Spleen (tissue), 11 donors: Measurements from ENCODE around the gene UFD1. TPM values are rescaled to one million over a fixed set of nuclear protein-coding genes. Genes with fewer than 3 reads are reported as not detected.

Experiments used
- DNase-seq: peaks from one replicate; pipeline ENCODE4 v3.0.0-alpha.2; 2020
- H3K27ac ChIP-seq, 8 donors: fragments of 200-600 bp; sonication (generic) in 7 of 8; 1 replicate in 4 of 8; 2 replicates in 4 of 8; pipeline versions ENCODE4 v1.5.0 to v1.8.0; 2016 to 2021; ENCODE audit warnings: inconsistent platforms in 4 of 8, mild to moderate bottlenecking in 4 of 8, moderate library complexity in 1 of 8
- H3K27me3 ChIP-seq, 7 donors: fragments of 200-600 bp; sonication (generic) in 6 of 7; replicated peaks in 1 of 7; 1 replicate in 4 of 7; 2 replicates in 3 of 7; pipeline versions ENCODE4 v1.5.0 to v1.8.0; 2016 to 2021; ENCODE audit warnings: inconsistent platforms in 3 of 7, mild to moderate bottlenecking in 1 of 7
- H3K36me3 ChIP-seq, 6 donors: fragments of 200-600 bp; sonication (generic) in 5 of 6; 1 replicate in 4 of 6; 2 replicates in 2 of 6; pipeline versions ENCODE4 v1.5.0 to v1.8.0; 2016 to 2021; ENCODE audit warnings: inconsistent platforms in 2 of 6
- H3K4me1 ChIP-seq, 6 donors: fragments of 200-600 bp; sonication (generic) in 5 of 6; 1 replicate in 3 of 6; 2 replicates in 3 of 6; pipeline versions ENCODE4 v1.5.0 to v1.8.0; 2016 to 2021; ENCODE audit warnings: inconsistent platforms in 3 of 6
- H3K4me3 ChIP-seq, 8 donors: fragments of 200-600 bp; sonication (generic) in 7 of 8; 1 replicate in 4 of 8; 2 replicates in 4 of 8; pipeline versions ENCODE4 v1.5.0 to v1.8.0; 2016 to 2021; ENCODE audit warnings: inconsistent platforms in 4 of 8, mild to moderate bottlenecking in 4 of 8, moderate library complexity in 2 of 8
- H3K9me3 ChIP-seq, 8 donors: fragments of 200-600 bp; sonication (generic) in 7 of 8; 1 replicate in 4 of 8; 2 replicates in 4 of 8; pipeline versions ENCODE4 v1.5.0 to v1.8.0; 2016 to 2021; ENCODE audit warnings: inconsistent platforms in 4 of 8
- POLR2A ChIP-seq, 3 donors: fragments of 450-650 bp; IDR thresholded peaks; one replicate each; pipeline ENCODE4 v1.5.1; 2017; ENCODE audit warnings: antibody characterized with exemption in 3 of 3, mild to moderate bottlenecking in 1 of 3
- POLR2AphosphoS5 ChIP-seq, 3 donors: sonication (generic); formaldehyde crosslinking; IDR thresholded peaks; one replicate each; pipeline ENCODE4 v1.5.1; 2017; ENCODE audit warnings: antibody characterized with exemption in 3 of 3
- WGBS, 5 donors: extraction: QIAGEN DNeasy Blood & Tissue Kit in 3 of 5; methylation state at CpG; one replicate each; pipeline versions ENCODE4 v1.1.5 to v1.1.7; 2013 to 2018; 5-methylcytosine and 5-hydroxymethylcytosine counted together
- intact Hi-C: fragments of 100-400 bp; cut with DNase I; formaldehyde crosslinking; loops from one replicate; pipeline ENCODE4 v1.15.0; 2023; ENCODE audit warnings: low total_unique reads
- polyA plus RNA-seq, 3 donors: library from polyadenylated mRNA; stranded (reverse); fragments of 200-250 nt; gene quantifications; one replicate each; pipeline ENCODE4 v1.2.1, GENCODE V29; 2013
- total RNA-seq, 7 donors: library from RNA; depleted of rRNA in 3 of 7; stranded (reverse); fragments of >200 nt in 3 of 7; fragmentation: NEBNext Ultra II Directional in 4 of 7; extraction: Animal tissue kit (Norgen Biotek cat#: 25700) in 4 of 7; gene quantifications; one replicate each; pipeline versions ENCODE4 v1.1.0 to v1.2.1, GENCODE V29; 2016 to 2021
- TF ChIP-seq, protein P1 (sequence below), 11 experiments: fragments of 200-600 bp in 7 of 11; fragments of 450-650 bp in 4 of 11; sonication (generic) in 4 of 11; IDR thresholded peaks in 8 of 11; conservative IDR thresholded peaks in 3 of 11; 1 replicate in 7 of 11; 2 replicates in 4 of 11; pipeline versions ENCODE4 v1.4.0 to v1.8.0; 2016 to 2021; ENCODE audit warnings: antibody characterized with exemption in 11 of 11, inconsistent platforms in 4 of 11, mild to moderate bottlenecking in 1 of 11
- donor health status: healthy with polysubstance abuse.
- donor health status: DM: no; HTN: no; CAD: no; lungs with moderate emphysema.
- donor health status: DM: no; HTN: no; CAD: no.
- donor health status: Bipolar disorder and iron deficiency.
- donor health status: healthy.
- donor health status: DM: no; HTN: no; CAD: no.
- donor health status: DM: yes; HTN: yes; CAD: no.

Gene UFD1
- total and polyA plus RNA-seq, 10 donors = 35.6 to 55.4 (median 42.4) TPM

GRCh38 chr22:19419086-19419463 is 59.9 kb downstream of the UFD1 start:
- Histone ChIP-seq H3K4me1 (peaks cover 6 to 89% (median 42%) of the 10 kb centered on the region in 6 donors), H3K27ac (peak overlapping the region in 7 of 8 donors; percentile 63 to 86 (median 81)), H3K36me3 (no peaks in the 10 kb centered on the region), H3K9me3 (no peaks in the 10 kb centered on the region), H3K27me3 (no peaks in the 10 kb centered on the region), H3K4me3 (peak overlapping the region in 1 of 8 donors; percentile 48)
- DNase-seq = peak; percentile 84
- TF ChIP-seq POLR2A (IDR thresholded peaks at IDR 0.05) (no peak), POLR2AphosphoS5 (IDR thresholded peaks at IDR 0.05) (no peak)
- TF ChIP-seq, protein P1, sequence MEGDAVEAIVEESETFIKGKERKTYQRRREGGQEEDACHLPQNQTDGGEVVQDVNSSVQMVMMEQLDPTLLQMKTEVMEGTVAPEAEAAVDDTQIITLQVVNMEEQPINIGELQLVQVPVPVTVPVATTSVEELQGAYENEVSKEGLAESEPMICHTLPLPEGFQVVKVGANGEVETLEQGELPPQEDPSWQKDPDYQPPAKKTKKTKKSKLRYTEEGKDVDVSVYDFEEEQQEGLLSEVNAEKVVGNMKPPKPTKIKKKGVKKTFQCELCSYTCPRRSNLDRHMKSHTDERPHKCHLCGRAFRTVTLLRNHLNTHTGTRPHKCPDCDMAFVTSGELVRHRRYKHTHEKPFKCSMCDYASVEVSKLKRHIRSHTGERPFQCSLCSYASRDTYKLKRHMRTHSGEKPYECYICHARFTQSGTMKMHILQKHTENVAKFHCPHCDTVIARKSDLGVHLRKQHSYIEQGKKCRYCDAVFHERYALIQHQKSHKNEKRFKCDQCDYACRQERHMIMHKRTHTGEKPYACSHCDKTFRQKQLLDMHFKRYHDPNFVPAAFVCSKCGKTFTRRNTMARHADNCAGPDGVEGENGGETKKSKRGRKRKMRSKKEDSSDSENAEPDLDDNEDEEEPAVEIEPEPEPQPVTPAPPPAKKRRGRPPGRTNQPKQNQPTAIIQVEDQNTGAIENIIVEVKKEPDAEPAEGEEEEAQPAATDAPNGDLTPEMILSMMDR (IDR thresholded peaks at IDR 0.05 in 8 of 11, conservative IDR thresholded peaks at IDR 0.05 in 3 of 11) = no peak
- intact Hi-C loops = no loop called here
- WGBS, 5 donors = 40 to 68% (median 53%) methylated on average over 5 of the region's 5 CpGs

GRCh38 chr22:19412923-19413322 is 66.1 kb downstream of the UFD1 start:
- intact Hi-C loops = no loop called here
- WGBS, 5 donors = 70 to 90% (median 77%) methylated on average over 4 of the region's 4 CpGs
- H3K9me3 ChIP-seq = no peaks in the 10 kb centered on the region
- no peak for DNase-seq
- no peaks in the 10 kb centered on the region for H3K27me3 ChIP-seq
- no peak overlapping the region for H3K27ac ChIP-seq
- H3K36me3 ChIP-seq = peaks cover 0 to 41% (median 23%) of the 10 kb centered on the region in 6 donors
- TF ChIP-seq POLR2AphosphoS5 (IDR thresholded peaks at IDR 0.05) (no peak), POLR2A (IDR thresholded peaks at IDR 0.05) (no peak)
- TF ChIP-seq, protein P1 (IDR thresholded peaks at IDR 0.05 in 8 of 11, conservative IDR thresholded peaks at IDR 0.05 in 3 of 11) = no peak
- peaks cover 0 to 47% (median 14%) of the 10 kb centered on the region in 6 donors for H3K4me1 ChIP-seq
- H3K4me3 ChIP-seq = no peak overlapping the region

DNA sequence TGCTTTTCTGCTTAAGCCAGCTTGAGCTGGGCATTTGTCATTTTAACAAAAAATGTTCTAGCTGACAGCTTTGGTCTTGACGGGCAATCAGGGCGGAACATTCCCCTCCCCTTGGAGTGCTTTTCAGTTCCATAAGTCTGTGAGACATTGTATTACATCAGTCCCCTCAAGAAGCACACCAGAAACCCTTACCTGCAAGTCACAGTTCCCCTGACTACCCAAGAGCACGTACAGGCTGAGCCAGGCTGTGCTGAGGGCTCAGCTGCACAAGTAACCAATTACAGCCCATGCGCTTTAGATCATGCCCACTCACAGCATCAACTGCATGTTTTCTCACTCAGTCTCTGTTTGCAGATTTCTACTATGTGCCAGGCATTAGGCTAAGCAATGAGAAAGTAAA is 66.5 kb downstream of the UFD1 start:
- H3K27ac ChIP-seq = no peak overlapping the region
- no peak for DNase-seq
- no peaks in the 10 kb centered on the region for H3K9me3 ChIP-seq
- intact Hi-C loops = no loop called here
- no peak for TF ChIP-seq POLR2AphosphoS5 (IDR thresholded peaks at IDR 0.05)
- TF ChIP-seq POLR2A (IDR thresholded peaks at IDR 0.05) = no peak
- TF ChIP-seq, protein P1 (IDR thresholded peaks at IDR 0.05 in 8 of 11, conservative IDR thresholded peaks at IDR 0.05 in 3 of 11) = no peak
- WGBS, 5 donors = 81 to 94% (median 89%) methylated on average over 4 of the region's 4 CpGs
- H3K27me3 ChIP-seq = no peaks in the 10 kb centered on the region
- peaks cover 0 to 43% (median 14%) of the 10 kb centered on the region in 6 donors for H3K4me1 ChIP-seq
- peaks cover 0 to 45% (median 28%) of the 10 kb centered on the region in 6 donors for H3K36me3 ChIP-seq
- no peak overlapping the region for H3K4me3 ChIP-seq

DNA sequence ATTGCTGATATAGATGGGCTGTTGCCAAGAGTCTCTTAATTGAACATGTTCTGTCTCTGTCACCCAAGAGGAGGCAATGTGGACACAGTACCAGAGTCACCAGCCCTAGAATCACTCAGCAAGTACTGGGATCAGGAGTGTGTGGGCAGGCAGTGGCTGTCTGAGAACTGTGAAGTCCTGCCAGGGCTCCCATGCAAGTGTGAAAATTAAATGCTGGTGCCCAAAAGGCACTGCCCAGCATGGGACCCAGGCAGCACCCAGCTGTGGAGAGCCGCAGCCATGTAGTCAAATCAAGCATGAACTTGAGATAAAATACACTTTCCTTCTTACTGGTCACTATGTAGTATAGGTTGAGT is 67.3 kb downstream of the UFD1 start:
- H3K27me3 ChIP-seq = no peaks in the 10 kb centered on the region
- H3K9me3 ChIP-seq = no peaks in the 10 kb centered on the region
- peaks cover 0 to 53% (median 35%) of the 10 kb centered on the region in 6 donors for H3K36me3 ChIP-seq
- peaks cover 0 to 35% (median 14%) of the 10 kb centered on the region in 6 donors for H3K4me1 ChIP-seq
- WGBS, 5 donors = 87 to 100% (median 94%) methylated on average over 1 of the region's 1 CpG
- H3K4me3 ChIP-seq = no peak overlapping the region
- no peak for DNase-seq
- intact Hi-C loops = no loop called here
- H3K27ac ChIP-seq = no peak overlapping the region
- TF ChIP-seq POLR2A (IDR thresholded peaks at IDR 0.05) (no peak), POLR2AphosphoS5 (IDR thresholded peaks at IDR 0.05) (no peak)
- TF ChIP-seq, protein P1 (IDR thresholded peaks at IDR 0.05 in 8 of 11, conservative IDR thresholded peaks at IDR 0.05 in 3 of 11) = no peak
